ENCODE data around the gene ACOD1. TPM values are rescaled to one million over a fixed set of nuclear protein-coding genes. Genes with fewer than 3 reads are reported as not detected.

ACOD1 gene
- total RNA-seq, 6 experiments from 2014 or later, result not detected

DNA sequence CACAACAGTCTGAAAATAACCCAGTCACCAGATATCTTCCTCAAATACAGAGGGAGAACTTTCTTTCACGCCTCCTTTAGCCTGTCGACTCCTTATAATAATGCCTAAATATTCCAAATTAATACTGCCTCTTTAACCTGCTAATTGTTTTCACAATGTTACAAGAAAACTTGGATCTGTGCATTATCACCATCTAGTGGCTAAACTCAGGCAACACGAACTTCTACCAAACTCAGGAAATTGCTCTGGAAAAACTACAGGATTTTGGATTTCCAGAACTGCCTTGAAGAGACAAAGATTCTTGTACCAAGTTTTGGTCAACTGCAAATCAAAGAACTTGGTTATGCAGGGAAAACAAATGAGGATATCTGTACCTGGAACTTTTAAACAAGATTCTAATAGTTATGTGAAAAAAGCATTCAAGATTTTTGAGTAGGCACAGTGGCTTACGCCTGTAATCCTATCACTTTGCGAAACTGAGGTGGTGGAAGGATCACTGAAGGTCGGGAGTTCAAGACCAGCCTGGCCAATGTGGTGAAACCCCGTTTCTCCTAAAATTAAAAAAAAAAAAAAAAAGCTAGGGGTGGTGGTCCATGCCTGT lies 54.4 kb downstream of the ACOD1 start:
- Mint-ChIP-seq H3K36me3 (ENCODE audit: low read depth) (peaks cover 5% of the 10 kb centered on the region), H3K4me3 (no peak overlapping the region), H3K9me3 (no peaks in the 10 kb centered on the region), H3K27me3 (ENCODE audit: insufficient read depth) (0 out of 2 replicates have a peak, but pooled peaks cover 2% of the 10 kb centered on the region), H3K27ac (peak overlapping the region; percentile 14; the same call in 1 of the 2 replicates), H3K4me1 (ENCODE audit: low read depth) (peaks cover 20% of the 10 kb centered on the region; the same call in 1 of the 2 replicates)
- peak; percentile 45 for DNase-seq
- TF ChIP-seq, protein P1, sequence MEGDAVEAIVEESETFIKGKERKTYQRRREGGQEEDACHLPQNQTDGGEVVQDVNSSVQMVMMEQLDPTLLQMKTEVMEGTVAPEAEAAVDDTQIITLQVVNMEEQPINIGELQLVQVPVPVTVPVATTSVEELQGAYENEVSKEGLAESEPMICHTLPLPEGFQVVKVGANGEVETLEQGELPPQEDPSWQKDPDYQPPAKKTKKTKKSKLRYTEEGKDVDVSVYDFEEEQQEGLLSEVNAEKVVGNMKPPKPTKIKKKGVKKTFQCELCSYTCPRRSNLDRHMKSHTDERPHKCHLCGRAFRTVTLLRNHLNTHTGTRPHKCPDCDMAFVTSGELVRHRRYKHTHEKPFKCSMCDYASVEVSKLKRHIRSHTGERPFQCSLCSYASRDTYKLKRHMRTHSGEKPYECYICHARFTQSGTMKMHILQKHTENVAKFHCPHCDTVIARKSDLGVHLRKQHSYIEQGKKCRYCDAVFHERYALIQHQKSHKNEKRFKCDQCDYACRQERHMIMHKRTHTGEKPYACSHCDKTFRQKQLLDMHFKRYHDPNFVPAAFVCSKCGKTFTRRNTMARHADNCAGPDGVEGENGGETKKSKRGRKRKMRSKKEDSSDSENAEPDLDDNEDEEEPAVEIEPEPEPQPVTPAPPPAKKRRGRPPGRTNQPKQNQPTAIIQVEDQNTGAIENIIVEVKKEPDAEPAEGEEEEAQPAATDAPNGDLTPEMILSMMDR (IDR thresholded peaks at IDR 0.05), result peak; percentile 81

Other genes starting within 250 kb of the ACOD1 start
- 1 to 10 TPM in 2 of 6 experiments, under 1 TPM in 4; 0.66 to 3.4 (median 0.90) TPM for gene KCTD12, start 62.1 kb upstream of the ACOD1 start, total RNA-seq (2021; fragmentation: NEBNext Ultra II Directional; extraction: Animal tissue kit (Norgen Biotek cat#: 25700))
- 10 to 100 TPM; 28.4 to 35.1 (median 29.8) TPM for gene CLN5, start 43.6 kb downstream of the ACOD1 start, total RNA-seq (2021; fragmentation: NEBNext Ultra II Directional; extraction: Animal tissue kit (Norgen Biotek cat#: 25700))
- 10 to 100 TPM; 31.6 to 36.5 (median 34.8) TPM for gene FBXL3, start 78.6 kb downstream of the ACOD1 start, total RNA-seq (2021; fragmentation: NEBNext Ultra II Directional; extraction: Animal tissue kit (Norgen Biotek cat#: 25700))